Neural cell (in vitro differentiated cells): ENCODE results near the gene NFX1. TPM values are rescaled to one million over a fixed set of nuclear protein-coding genes. Genes with fewer than 3 reads are reported as not detected.

Experiments used
- H2AFZ ChIP-seq: fragments of 200-600, 300-800 bp; sonication (generic), shearing (Covaris generic); 2 replicates; pipeline ENCODE4 v1.6.0; 2014; ENCODE audit warnings: low read depth, mild to moderate bottlenecking, antibody characterized with exemption, low read length, moderate library complexity
- H3F3A ChIP-seq: fragments of 200-600 bp; shearing (Covaris generic); 2 replicates; pipeline ENCODE4 v1.6.1; 2016; ENCODE audit warnings: mild to moderate bottlenecking, moderate library complexity, mixed read lengths, antibody characterized with exemption, low read length; ENCODE audit not compliant: insufficient read depth, poor library complexity, severe bottlenecking
- H3K27ac ChIP-seq: fragments of 200-600, 300-800 bp; sonication (generic), shearing (Covaris generic); 2 replicates; pipeline ENCODE4 v1.5.1; 2014; ENCODE audit warnings: mild to moderate bottlenecking, low read length, moderate library complexity
- H3K27me3 ChIP-seq: fragments of 300-800, 200-600 bp; sonication (generic), shearing (Covaris generic); 2 replicates; pipeline ENCODE4 v1.6.0; 2014; ENCODE audit warnings: mild to moderate bottlenecking, low read depth, low read length, moderate library complexity; ENCODE audit not compliant: insufficient read depth
- H3K36me3 ChIP-seq: fragments of 300-800, 200-600 bp; sonication (generic), shearing (Covaris generic); 2 replicates; pipeline ENCODE4 v1.5.1; 2014; ENCODE audit warnings: mild to moderate bottlenecking, antibody characterized with exemption, low read length, moderate library complexity; ENCODE audit not compliant: insufficient read depth
- H3K4me2 ChIP-seq: fragments of 300-800, 200-600 bp; sonication (generic), shearing (Covaris generic); 2 replicates; pipeline ENCODE4 v1.6.0; 2014; ENCODE audit warnings: mild to moderate bottlenecking, low read length
- H3K4me3 ChIP-seq: fragments of 300-800, 200-600 bp; sonication (generic), shearing (Covaris generic); 2 replicates; pipeline ENCODE4 v1.5.1; 2014; ENCODE audit warnings: mild to moderate bottlenecking, low read length, moderate library complexity
- H3K79me2 ChIP-seq: fragments of 200-600 bp; shearing (Covaris generic); replicated peaks from 2 replicates; pipeline ENCODE4 v1.6.0; 2014; ENCODE audit warnings: mild to moderate bottlenecking, low read length, moderate library complexity; ENCODE audit not compliant: insufficient read depth
- H3K9ac ChIP-seq: fragments of 300-800, 200-600 bp; sonication (generic), shearing (Covaris generic); 2 replicates; pipeline ENCODE4 v1.6.1; 2016; ENCODE audit warnings: mild to moderate bottlenecking, low read length, mixed read lengths
- H3K9me2 ChIP-seq: fragments of 200-600 bp; shearing (Covaris generic); 2 replicates; pipeline ENCODE4 v1.6.1; 2016; ENCODE audit warnings: mild to moderate bottlenecking, low read length, mixed read lengths; ENCODE audit not compliant: insufficient read depth
- H3K9me3 ChIP-seq: fragments of 200-600, 300-800 bp; sonication (generic), shearing (Covaris generic); 2 replicates; pipeline ENCODE4 v1.6.1; 2016; ENCODE audit warnings: mild to moderate bottlenecking, mixed run types, low read length, moderate library complexity, mixed read lengths
- H4K20me1 ChIP-seq: fragments of 200-600 bp; shearing (Covaris generic); 2 replicates; pipeline ENCODE4 v1.6.1; 2016; ENCODE audit warnings: mild to moderate bottlenecking, mixed run types; ENCODE audit not compliant: insufficient read depth
- CTCF ChIP-seq: fragments of 450-650 bp; IDR thresholded peaks from 2 replicates; pipeline ENCODE4 v1.5.1; 2014; ENCODE audit warnings: antibody characterized with exemption, mild to moderate bottlenecking, moderate library complexity; ENCODE audit not compliant: poor library complexity, severe bottlenecking
- EP300 ChIP-seq: fragments of 450-650 bp; conservative IDR thresholded peaks from 2 replicates; pipeline ENCODE4 v1.6.1; 2014; ENCODE audit warnings: antibody characterized with exemption, mild to moderate bottlenecking, moderate library complexity; ENCODE audit not compliant: poor library complexity, severe bottlenecking
- EZH2 ChIP-seq: fragments of 200-600, 300-800 bp; shearing (Covaris generic), sonication (generic); IDR thresholded peaks from 2 replicates; pipeline ENCODE4 v1.6.1; 2014; ENCODE audit warnings: antibody characterized with exemption, low read length, borderline replicate concordance, mild to moderate bottlenecking; ENCODE audit not compliant: insufficient read depth, poor library complexity, severe bottlenecking
- MXI1 ChIP-seq: fragments of 450-650 bp; conservative IDR thresholded peaks from 2 replicates; pipeline ENCODE4 v1.6.1; 2014; ENCODE audit warnings: antibody characterized with exemption, mild to moderate bottlenecking; ENCODE audit not compliant: poor library complexity, severe bottlenecking
- POLR2AphosphoS5 ChIP-seq: IDR thresholded peaks from 2 replicates; pipeline ENCODE4 v1.6.1; 2012
- RAD21 ChIP-seq: fragments of 450-650 bp; conservative IDR thresholded peaks from 2 replicates; pipeline ENCODE4 v1.6.1; 2014; ENCODE audit warnings: antibody characterized with exemption, mild to moderate bottlenecking, moderate library complexity
- REST ChIP-seq: IDR thresholded peaks from 2 replicates; pipeline ENCODE4 v1.6.1; 2012; ENCODE audit warnings: borderline replicate concordance
- SMC3 ChIP-seq: fragments of 450-650 bp; conservative IDR thresholded peaks from 2 replicates; pipeline ENCODE4 v1.6.1; 2014; ENCODE audit warnings: antibody characterized with exemption, mild to moderate bottlenecking, moderate library complexity; ENCODE audit not compliant: poor library complexity
- TAF1 ChIP-seq: IDR thresholded peaks from 2 replicates; pipeline ENCODE4 v1.6.1; 2012; ENCODE audit warnings: low read depth
- polyA plus RNA-seq: library from polyadenylated mRNA; depleted of rRNA; stranded (reverse); fragments of >200 nt; gene quantifications from 2 replicates; pipeline ENCODE4 v1.2.3, GENCODE V29; 2014

NFX1 gene
- polyA plus RNA-seq, 1 donor from 2014 or later = 14.7 TPM

GRCh38 chr9:33249983-33250382 is 40.3 kb upstream of the NFX1 start:
- no peak for TF ChIP-seq RAD21
- TF ChIP-seq POLR2AphosphoS5 = no peak
- TF ChIP-seq CTCF = no peak
- no peak for TF ChIP-seq TAF1
- no peak for TF ChIP-seq EP300
- TF ChIP-seq REST = no peak
- no peak for TF ChIP-seq SMC3
- TF ChIP-seq MXI1 = no peak
- no peak for TF ChIP-seq EZH2

GRCh38 chr9:33250458-33250995 is 39.8 kb upstream of the NFX1 start:
- H4K20me1 ChIP-seq = no peaks in the 10 kb centered on the region
- no peak overlapping the region for H3K4me2 ChIP-seq
- H3K4me3 ChIP-seq = no peak overlapping the region
- H3K9ac ChIP-seq = no peak overlapping the region
- no peaks in the 10 kb centered on the region for H3K27me3 ChIP-seq
- H3K9me2 ChIP-seq = no peaks in the 10 kb centered on the region
- no peak overlapping the region for H2AFZ ChIP-seq
- H3K9me3 ChIP-seq = no peaks in the 10 kb centered on the region
- H3K36me3 ChIP-seq = no peaks in the 10 kb centered on the region
- no peaks in the 10 kb centered on the region for H3F3A ChIP-seq
- H3K27ac ChIP-seq = no peak overlapping the region
- H3K79me2 ChIP-seq = no peaks in the 10 kb centered on the region
- TF ChIP-seq REST = no peak
- TF ChIP-seq TAF1 = no peak
- no peak for TF ChIP-seq EP300
- TF ChIP-seq RAD21 = no peak
- no peak for TF ChIP-seq POLR2AphosphoS5
- TF ChIP-seq MXI1 = no peak
- TF ChIP-seq CTCF = no peak
- TF ChIP-seq SMC3 = no peak
- TF ChIP-seq EZH2 = no peak

More at GRCh38 chr9:33249983-33250382, 40.3 kb upstream of the NFX1 start:
- Histone ChIP-seq H3K4me3 (no peak overlapping the region), H3K9ac (no peak overlapping the region), H3F3A (no peaks in the 10 kb centered on the region), H3K79me2 (no peaks in the 10 kb centered on the region), H3K36me3 (no peaks in the 10 kb centered on the region), H3K9me3 (no peaks in the 10 kb centered on the region), H3K27ac (no peak overlapping the region), H2AFZ (no peak overlapping the region), H3K9me2 (no peaks in the 10 kb centered on the region), H3K27me3 (no peaks in the 10 kb centered on the region), H4K20me1 (no peaks in the 10 kb centered on the region), H3K4me2 (no peak overlapping the region)
